Right atrium auricular region (tissue), 2 donors: ENCODE data around the gene MITF. TPM values are rescaled to one million over a fixed set of nuclear protein-coding genes. Genes with fewer than 3 reads are reported as not detected.

Experiments
- DNase-seq: peaks from one replicate; pipeline ENCODE4 v3.0.0-alpha.2; 2019; ENCODE audit warnings: low spot score
- H3K27ac ChIP-seq, 2 donors: fragments of 200-600 bp; sonication (generic); 1 replicate in 1 of 2; 2 replicates in 1 of 2; pipeline ENCODE4 v1.5.1; 2016 to 2019
- H3K27me3 ChIP-seq, 2 donors: fragments of 200-600 bp; sonication (generic); one replicate each; pipeline versions ENCODE4 v1.5.1 to v1.6.0; 2017 to 2019
- H3K36me3 ChIP-seq: fragments of 200-600 bp; sonication (generic); one replicate; pipeline ENCODE4 v1.5.1; 2016
- H3K4me1 ChIP-seq, 2 donors: fragments of 200-600 bp; sonication (generic); one replicate each; pipeline versions ENCODE4 v1.5.1 to v1.6.0; 2017 to 2019
- H3K4me3 ChIP-seq, 2 donors: fragments of 200-600 bp; sonication (generic); 1 replicate in 1 of 2; 2 replicates in 1 of 2; pipeline ENCODE4 v1.5.1; 2017 to 2019; ENCODE audit warnings: mild to moderate bottlenecking in 1 of 2, moderate library complexity in 1 of 2
- H3K9me3 ChIP-seq, 2 donors: fragments of 200-600 bp; sonication (generic); one replicate each; pipeline ENCODE4 v1.5.1; 2019
- total RNA-seq, 2 donors: library from RNA; depleted of rRNA; stranded (reverse); fragments of >200 nt; gene quantifications; one replicate each; pipeline ENCODE4 v1.1.0, GENCODE V29; 2016
- TF ChIP-seq, protein P1 (sequence below), 2 donors: fragments of 200-600 bp; sonication (generic); IDR thresholded peaks; one replicate each; pipeline ENCODE4 v1.5.1; 2019; ENCODE audit warnings: antibody characterized with exemption in 2 of 2

The MITF gene
- total RNA-seq, 2 donors from 2014 or later, result 47.6 to 68.6 TPM

DNA sequence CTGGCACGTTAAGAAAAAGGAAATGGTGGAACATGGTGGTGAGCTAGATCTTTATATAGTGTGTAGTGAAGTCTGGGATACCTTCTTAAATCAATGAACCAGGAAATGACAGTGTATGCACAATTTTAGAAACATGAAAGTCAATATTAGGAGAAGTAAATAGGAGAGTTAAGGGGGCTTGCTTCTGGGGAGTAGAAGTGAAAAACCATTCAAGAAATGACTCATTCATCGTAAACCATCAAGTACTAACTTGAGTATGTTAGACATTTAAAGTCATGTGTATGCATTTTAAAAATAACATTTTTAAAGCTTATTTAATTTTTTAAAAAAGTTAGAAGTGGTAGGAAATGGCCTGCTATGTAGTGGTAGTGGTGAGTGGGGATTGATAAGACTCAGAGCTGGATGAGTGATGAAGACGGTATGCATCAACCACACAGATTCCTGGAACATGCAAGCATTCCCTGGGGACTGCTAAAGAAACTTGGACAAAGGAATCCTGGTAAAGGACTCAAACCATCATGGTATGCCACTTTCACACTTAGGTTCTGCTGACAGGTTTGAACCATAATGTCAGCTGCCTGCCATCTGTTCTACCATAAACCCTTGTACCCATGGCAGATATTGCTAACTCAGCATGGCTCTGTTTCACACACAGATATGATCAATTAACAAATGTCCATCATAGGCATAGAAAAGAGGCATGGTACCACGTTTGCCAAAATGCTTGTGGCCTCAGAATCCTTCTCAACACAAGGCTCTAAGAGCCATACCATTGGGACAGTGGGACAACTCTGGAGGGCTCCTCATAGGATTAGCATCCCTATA lies 28.9 kb upstream of the MITF start:
- Histone ChIP-seq H3K27me3 (no peaks in the 10 kb centered on the region), H3K4me3 (no peak overlapping the region), H3K27ac (no peak overlapping the region), H3K36me3 (no peaks in the 10 kb centered on the region), H3K4me1 (peaks cover 0 to 7% of the 10 kb centered on the region in 2 donors), H3K9me3 (no peaks in the 10 kb centered on the region)
- TF ChIP-seq, protein P1, sequence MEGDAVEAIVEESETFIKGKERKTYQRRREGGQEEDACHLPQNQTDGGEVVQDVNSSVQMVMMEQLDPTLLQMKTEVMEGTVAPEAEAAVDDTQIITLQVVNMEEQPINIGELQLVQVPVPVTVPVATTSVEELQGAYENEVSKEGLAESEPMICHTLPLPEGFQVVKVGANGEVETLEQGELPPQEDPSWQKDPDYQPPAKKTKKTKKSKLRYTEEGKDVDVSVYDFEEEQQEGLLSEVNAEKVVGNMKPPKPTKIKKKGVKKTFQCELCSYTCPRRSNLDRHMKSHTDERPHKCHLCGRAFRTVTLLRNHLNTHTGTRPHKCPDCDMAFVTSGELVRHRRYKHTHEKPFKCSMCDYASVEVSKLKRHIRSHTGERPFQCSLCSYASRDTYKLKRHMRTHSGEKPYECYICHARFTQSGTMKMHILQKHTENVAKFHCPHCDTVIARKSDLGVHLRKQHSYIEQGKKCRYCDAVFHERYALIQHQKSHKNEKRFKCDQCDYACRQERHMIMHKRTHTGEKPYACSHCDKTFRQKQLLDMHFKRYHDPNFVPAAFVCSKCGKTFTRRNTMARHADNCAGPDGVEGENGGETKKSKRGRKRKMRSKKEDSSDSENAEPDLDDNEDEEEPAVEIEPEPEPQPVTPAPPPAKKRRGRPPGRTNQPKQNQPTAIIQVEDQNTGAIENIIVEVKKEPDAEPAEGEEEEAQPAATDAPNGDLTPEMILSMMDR (IDR thresholded peaks at IDR 0.05), result no peak
- no peak for DNase-seq

DNA sequence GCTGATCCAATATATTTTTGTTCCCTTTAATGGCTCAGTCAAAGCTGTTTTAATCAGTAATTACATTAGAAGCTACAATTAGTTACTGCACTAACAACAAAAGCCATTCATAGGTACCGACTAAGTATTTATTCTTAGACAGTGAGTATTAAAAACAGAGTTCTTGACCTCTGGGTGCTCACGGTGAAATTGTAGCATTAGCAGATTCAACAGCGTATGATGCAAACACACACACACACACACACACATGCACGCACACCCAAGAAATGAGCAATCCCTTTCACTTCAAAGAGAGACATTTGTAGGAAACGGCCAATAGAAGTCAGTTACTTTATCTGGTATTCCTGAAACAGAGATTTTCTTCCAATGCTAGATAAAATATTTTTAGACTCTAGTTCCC lies 27.0 kb upstream of the MITF start:
- Histone ChIP-seq H3K36me3 (no peaks in the 10 kb centered on the region), H3K4me3 (no peak overlapping the region), H3K4me1 (peaks cover 0 to 7% of the 10 kb centered on the region in 2 donors), H3K27ac (no peak overlapping the region), H3K27me3 (no peaks in the 10 kb centered on the region), H3K9me3 (no peaks in the 10 kb centered on the region)
- TF ChIP-seq, protein P1 (IDR thresholded peaks at IDR 0.05), result no peak
- DNase-seq, result no peak

DNA sequence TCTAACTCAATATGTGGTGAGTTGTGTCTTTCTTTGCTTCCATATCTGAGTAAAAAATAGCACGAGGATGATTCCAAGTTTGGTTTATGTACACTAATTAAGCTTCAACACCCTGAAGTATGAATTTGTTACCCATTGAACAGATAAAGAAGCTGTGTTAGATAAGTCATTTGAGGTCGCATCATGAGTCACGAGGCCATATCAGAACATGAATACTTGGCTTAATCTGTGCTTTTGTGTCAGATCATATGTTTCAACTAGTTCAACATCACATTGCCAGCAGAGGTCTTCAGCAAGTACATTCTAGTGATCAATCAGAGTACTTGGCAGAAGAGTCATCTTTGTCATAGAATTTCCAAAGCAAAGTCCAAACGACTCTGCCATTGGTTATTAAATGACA lies 26.3 kb upstream of the MITF start:
- Histone ChIP-seq H3K27ac (no peak overlapping the region), H3K9me3 (no peaks in the 10 kb centered on the region), H3K36me3 (no peaks in the 10 kb centered on the region), H3K4me3 (no peak overlapping the region), H3K27me3 (no peaks in the 10 kb centered on the region), H3K4me1 (peaks cover 0 to 7% of the 10 kb centered on the region in 2 donors)
- TF ChIP-seq, protein P1 (IDR thresholded peaks at IDR 0.05), result no peak
- DNase-seq, result no peak

DNA sequence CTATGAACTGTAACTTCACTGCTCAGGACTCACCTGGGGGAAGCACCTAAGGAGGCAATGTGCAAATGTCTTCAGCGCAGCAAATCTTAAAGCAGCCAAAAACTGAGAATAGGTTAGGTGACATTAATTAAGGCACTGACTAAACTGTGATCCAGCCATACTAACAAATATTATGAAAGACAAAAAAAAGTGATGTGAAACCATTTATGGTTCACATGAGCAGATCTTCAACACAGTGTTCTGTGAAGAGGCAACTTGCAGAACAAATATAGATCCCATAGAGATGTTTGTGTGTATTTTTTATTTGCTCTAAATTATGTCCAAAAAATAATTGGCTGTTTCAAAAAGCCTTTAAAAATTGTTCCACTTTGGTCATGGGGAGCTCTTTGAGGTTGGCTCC lies 24.1 kb upstream of the MITF start:
- TF ChIP-seq, protein P1 (IDR thresholded peaks at IDR 0.05), result no peak
- no peaks in the 10 kb centered on the region for H3K9me3 ChIP-seq
- H3K4me3 ChIP-seq, result no peak overlapping the region
- peaks cover 0 to 7% of the 10 kb centered on the region in 2 donors for H3K4me1 ChIP-seq
- DNase-seq, result no peak
- H3K36me3 ChIP-seq, result no peaks in the 10 kb centered on the region
- H3K27me3 ChIP-seq, result no peaks in the 10 kb centered on the region
- peak overlapping the region in 1 of 2 donors; percentile 29 for H3K27ac ChIP-seq

DNA sequence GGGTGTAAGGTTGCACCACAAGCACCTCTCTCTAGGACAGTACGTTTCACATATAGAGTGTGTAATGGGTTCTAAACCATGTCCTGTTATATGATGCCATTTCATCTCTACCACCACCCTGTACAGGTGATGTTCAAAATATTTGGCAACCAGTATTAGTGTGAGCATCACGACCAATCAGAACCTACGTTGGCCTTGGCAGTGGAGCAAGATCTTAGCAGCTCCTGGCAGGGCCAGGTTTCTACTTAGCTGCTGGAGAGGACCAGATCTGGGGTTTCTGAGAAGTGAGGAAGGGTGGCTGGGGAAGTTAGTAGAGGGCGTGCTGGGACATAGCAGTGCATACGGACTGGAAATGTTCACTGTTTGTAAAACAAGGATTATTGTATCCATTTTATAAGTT lies 23.1 kb upstream of the MITF start:
- TF ChIP-seq, protein P1 (IDR thresholded peaks at IDR 0.05), result no peak
- DNase-seq, result no peak
- no peaks in the 10 kb centered on the region for H3K27me3 ChIP-seq
- H3K4me3 ChIP-seq, result no peak overlapping the region
- H3K9me3 ChIP-seq, result no peaks in the 10 kb centered on the region
- H3K36me3 ChIP-seq, result no peaks in the 10 kb centered on the region
- peak overlapping the region in 1 of 2 donors; percentile 29 for H3K27ac ChIP-seq
- H3K4me1 ChIP-seq, result peaks cover 0 to 7% of the 10 kb centered on the region in 2 donors
